ENCODE data around the gene FCMR.

FCMR gene

GRCh38 chr1:206940588-206940936, 18.8 kb upstream of the FCMR start:
- ATAC-seq: no peak
- TF ChIP-seq ARNTL (CRISPR knock-in tag; IDR thresholded peaks at IDR 0.05; ENCODE audit: borderline replicate concordance, low read depth) (no peak), POU6F1 (CRISPR knock-in tag; IDR thresholded peaks at IDR 0.05; ENCODE audit: borderline replicate concordance, low read depth) (no peak), OSR1 (CRISPR knock-in tag; IDR thresholded peaks at IDR 0.05) (no peak), ISL1 (CRISPR knock-in tag; IDR thresholded peaks at IDR 0.05) (no peak), CSDC2 (CRISPR knock-in tag; IDR thresholded peaks at IDR 0.05) (no peak), ZNF8 (CRISPR knock-in tag; IDR thresholded peaks at IDR 0.05) (no peak), TCF4 (CRISPR knock-in tag; IDR thresholded peaks at IDR 0.05; ENCODE audit: borderline replicate concordance) (no peak), TOX (CRISPR knock-in tag; IDR thresholded peaks at IDR 0.05; ENCODE audit: borderline replicate concordance) (no peak), ZNF565 (CRISPR knock-in tag; conservative IDR thresholded peaks at IDR 0.05; ENCODE audit: low read depth) (no peak)

DNA sequence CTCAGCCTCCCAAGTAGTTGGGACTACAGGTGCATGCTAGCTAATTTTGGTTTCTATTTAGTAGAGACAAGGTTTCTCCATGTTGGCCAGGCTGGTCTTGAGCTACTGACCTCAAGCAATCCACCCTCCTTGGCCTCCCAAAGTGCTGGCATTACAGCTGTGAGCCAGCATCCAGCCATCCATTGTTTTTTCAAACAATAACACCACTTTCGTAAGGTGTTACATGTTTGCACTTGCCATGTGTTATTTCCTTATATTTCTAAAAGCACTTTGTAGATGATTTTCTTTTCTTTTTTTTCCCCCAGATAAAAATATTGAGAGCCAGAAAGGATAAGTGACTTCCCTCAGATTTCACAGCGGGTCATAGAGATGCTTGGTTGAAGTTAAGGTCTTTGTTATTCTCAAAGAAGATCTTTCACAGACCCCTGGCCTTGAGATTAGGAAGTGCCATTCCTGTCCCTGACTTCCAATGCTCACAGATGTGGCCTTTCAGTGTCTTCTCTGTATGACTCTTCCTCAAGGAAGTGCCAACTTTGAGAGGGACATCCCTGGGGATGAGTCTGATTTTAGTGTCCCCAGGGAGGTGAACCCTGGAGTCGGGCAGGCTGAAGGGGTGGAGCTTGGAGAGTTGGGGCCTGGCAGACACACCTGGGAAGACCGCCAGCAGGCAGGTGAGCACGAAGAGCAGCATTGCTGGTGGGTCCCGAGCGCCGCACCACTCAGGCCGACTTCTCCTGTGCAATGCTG, 18.3 kb upstream of the FCMR start:
- TF ChIP-seq ZFP30 (CRISPR knock-in tag; IDR thresholded peaks at IDR 0.05): no peak
- TF ChIP-seq, protein P1, sequence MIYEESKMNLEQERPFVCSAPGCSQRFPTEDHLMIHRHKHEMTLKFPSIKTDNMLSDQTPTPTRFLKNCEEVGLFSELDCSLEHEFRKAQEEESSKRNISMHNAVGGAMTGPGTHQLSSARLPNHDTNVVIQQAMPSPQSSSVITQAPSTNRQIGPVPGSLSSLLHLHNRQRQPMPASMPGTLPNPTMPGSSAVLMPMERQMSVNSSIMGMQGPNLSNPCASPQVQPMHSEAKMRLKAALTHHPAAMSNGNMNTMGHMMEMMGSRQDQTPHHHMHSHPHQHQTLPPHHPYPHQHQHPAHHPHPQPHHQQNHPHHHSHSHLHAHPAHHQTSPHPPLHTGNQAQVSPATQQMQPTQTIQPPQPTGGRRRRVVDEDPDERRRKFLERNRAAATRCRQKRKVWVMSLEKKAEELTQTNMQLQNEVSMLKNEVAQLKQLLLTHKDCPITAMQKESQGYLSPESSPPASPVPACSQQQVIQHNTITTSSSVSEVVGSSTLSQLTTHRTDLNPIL (CRISPR knock-in tag; IDR thresholded peaks at IDR 0.05; ENCODE audit: low read depth): no peak
- ATAC-seq: no peak

GRCh38 chr1:206939131-206939530, 17.4 kb upstream of the FCMR start:
- TF ChIP-seq, protein P2, sequence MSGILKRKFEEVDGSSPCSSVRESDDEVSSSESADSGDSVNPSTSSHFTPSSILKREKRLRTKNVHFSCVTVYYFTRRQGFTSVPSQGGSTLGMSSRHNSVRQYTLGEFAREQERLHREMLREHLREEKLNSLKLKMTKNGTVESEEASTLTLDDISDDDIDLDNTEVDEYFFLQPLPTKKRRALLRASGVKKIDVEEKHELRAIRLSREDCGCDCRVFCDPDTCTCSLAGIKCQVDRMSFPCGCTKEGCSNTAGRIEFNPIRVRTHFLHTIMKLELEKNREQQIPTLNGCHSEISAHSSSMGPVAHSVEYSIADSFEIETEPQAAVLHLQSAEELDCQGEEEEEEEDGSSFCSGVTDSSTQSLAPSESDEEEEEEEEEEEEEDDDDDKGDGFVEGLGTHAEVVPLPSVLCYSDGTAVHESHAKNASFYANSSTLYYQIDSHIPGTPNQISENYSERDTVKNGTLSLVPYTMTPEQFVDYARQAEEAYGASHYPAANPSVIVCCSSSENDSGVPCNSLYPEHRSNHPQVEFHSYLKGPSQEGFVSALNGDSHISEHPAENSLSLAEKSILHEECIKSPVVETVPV (CRISPR knock-in tag; IDR thresholded peaks at IDR 0.05): no peak
- no peak for TF ChIP-seq BACH2 (CRISPR knock-in tag; IDR thresholded peaks at IDR 0.05; ENCODE audit: borderline replicate concordance)
- TF ChIP-seq TOX (CRISPR knock-in tag; IDR thresholded peaks at IDR 0.05; ENCODE audit: borderline replicate concordance): no peak
- TF ChIP-seq ISL1 (CRISPR knock-in tag; IDR thresholded peaks at IDR 0.05): no peak
- no peak for TF ChIP-seq PATZ1 (CRISPR knock-in tag; IDR thresholded peaks at IDR 0.05; ENCODE audit: borderline replicate concordance)
- TF ChIP-seq ZNF565 (CRISPR knock-in tag; conservative IDR thresholded peaks at IDR 0.05; ENCODE audit: low read depth): no peak
- TF ChIP-seq ESRRG (CRISPR knock-in tag; IDR thresholded peaks at IDR 0.05): no peak
- no peak for TF ChIP-seq ZFP3 (CRISPR knock-in tag; IDR thresholded peaks at IDR 0.05)
- TF ChIP-seq ZNF8 (CRISPR knock-in tag; IDR thresholded peaks at IDR 0.05): no peak
- TF ChIP-seq TSHZ2 (CRISPR knock-in tag; IDR thresholded peaks at IDR 0.05): no peak
- TF ChIP-seq, protein P1 (CRISPR knock-in tag; IDR thresholded peaks at IDR 0.05; ENCODE audit: low read depth): no peak
- TF ChIP-seq CSDC2 (CRISPR knock-in tag; IDR thresholded peaks at IDR 0.05): no peak
- no peak for TF ChIP-seq TCF4 (CRISPR knock-in tag; IDR thresholded peaks at IDR 0.05; ENCODE audit: borderline replicate concordance)
- no peak for TF ChIP-seq OSR1 (CRISPR knock-in tag; IDR thresholded peaks at IDR 0.05)
- TF ChIP-seq ZC3H10 (CRISPR knock-in tag; IDR thresholded peaks at IDR 0.05): no peak
- no peak for ATAC-seq

Measured in SK-N-SH treated with all-trans-retinoic acid at 6 μM for 48 hours (cell line).